HG02852 (cell line): ENCODE results near the gene CYP2D6.
"Not testable (repeated sequence)": the region's sequence is repeated elsewhere in the genome, so short reads cannot be mapped to it uniquely, and the experiment has no call there.

Source experiments
- ATAC-seq: cut with Tn5 transposase; IDR thresholded peaks from one replicate; pipeline ENCODE4 v1.9.1; 2021; ENCODE audit warnings: mild to moderate bottlenecking, moderate library complexity; ENCODE audit not compliant: unreplicated experiment

Gene CYP2D6

DNA sequence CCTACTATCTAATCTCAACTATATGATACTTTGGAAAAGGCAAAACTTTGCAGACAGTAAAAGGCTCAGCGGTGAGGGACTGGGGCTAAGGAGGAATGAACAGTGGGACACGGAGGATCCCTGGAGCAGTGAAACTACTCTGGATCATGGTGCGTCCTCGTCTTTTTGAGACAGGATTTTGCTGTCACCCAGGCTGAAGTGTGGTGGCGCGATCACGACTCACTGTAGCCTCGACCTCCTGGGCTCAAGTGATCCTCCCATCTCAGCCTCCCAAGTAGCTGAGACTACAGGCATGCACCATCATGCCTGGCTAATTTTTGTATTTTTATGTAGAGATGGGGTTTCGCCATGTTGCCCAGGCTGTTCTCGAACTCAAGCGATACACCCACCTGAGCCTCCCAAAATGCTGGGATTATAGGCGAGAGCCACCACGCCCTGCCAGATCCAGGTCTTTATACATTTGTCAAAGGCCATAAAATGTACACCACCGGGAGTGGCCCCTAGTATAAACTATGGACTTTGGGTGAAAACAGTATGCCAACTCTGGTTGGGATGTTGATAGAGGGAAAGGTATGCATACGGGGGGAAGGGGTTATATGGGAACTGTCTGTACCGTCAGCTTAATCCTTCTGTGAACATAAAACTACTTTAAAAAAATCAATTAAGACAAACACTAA is 28.0 kb upstream of the CYP2D6 start:
- ATAC-seq: no peak

DNA sequence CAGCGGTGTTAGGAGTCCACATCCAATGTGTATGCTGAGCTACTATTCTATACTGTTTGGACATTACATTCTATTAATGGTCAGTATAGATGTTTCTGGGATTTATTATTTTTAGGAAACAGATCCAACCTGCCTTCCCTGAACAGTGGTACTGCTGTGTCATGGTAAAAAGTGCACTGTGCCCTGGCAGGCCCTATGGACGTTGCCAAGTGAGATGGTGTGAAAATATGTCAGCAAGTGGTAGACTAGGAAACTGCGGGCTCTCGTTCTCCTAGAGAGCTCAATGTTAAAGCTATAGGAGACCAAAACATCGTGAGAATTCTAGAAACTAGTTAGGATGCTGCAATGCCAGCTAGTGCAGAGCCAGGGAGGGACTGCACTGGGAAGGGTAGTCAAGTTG is 26.0 kb upstream of the CYP2D6 start:
- no peak for ATAC-seq

DNA sequence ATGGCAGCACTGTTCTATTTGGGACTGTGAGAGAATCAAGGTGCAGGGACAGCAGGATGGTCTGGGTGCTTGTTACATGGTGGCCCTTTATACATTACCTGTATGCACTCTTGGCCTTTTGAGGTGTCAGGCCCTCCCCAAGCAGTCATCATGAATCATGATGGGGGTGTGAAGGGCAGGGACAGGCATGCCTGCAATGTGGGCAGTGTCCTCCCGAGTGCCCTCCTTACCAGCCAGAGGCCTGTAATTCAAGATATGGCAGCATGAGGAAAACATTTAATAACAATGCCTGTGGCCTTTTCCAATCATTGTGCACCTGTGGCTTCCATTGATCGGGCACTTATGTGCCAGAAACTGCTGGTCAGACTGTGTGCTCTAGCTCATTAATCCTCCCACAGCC is 25.5 kb upstream of the CYP2D6 start:
- ATAC-seq: no peak

DNA sequence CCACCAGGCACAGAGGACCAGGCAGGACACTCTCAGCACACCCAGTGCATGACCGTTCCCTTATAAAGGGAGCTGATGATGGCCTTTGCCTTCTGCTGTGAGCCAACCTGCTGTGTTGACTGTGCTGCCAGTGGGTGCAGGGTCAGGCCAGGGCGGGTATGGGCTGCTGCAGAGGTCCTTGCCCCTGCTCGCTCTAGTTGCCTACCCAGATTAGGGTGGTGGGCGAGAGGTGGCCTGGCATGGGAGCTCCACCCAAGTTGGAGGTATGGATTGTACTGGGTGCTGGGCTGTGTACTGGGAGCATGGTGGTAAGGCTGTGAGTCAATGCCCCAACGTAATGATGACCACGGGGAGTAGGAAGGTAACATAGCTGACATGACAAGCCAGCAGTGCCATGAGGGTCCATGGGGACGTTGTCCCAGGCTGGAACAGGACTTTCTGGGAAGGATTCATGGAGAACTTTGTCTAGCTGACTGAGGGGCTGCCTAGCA is 24.5 kb upstream of the CYP2D6 start:
- ATAC-seq: no peak

DNA sequence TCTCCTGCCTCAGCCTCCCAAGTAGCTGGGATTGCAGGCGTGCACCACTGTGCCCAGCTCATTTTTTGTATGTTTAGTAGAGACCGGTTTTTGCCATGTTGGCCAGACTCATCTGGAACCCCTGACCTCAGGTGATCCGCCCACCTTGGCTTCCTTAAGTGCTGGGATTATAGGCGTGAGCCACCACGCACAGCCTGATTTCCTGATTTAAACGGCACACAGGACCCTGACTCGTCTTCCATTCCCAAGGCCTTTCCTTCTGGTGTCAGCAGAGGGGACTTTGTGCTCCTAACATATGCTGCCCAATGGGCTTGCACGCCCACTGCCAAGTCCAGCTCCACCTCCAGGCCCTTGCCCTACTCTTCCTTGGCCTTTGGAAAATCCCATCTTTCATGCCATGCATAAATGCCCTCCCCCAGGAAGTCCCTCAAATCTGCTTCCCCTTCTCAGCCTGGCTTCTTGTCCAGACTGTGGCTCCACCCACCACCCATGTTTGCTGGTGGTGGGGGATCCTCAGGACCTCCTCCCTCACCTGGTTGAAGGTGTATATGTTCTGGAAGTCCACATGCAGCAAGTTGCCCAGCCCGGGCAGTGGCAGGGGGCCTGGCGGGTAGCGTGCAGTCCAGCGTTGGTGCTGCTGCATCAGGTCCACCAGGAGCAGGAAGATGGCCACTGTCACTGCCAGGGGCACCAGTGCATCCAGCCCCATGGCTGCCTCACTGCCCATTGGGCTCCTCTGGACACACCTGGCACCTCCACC is 23.9 kb upstream of the CYP2D6 start:
- no peak for ATAC-seq

DNA sequence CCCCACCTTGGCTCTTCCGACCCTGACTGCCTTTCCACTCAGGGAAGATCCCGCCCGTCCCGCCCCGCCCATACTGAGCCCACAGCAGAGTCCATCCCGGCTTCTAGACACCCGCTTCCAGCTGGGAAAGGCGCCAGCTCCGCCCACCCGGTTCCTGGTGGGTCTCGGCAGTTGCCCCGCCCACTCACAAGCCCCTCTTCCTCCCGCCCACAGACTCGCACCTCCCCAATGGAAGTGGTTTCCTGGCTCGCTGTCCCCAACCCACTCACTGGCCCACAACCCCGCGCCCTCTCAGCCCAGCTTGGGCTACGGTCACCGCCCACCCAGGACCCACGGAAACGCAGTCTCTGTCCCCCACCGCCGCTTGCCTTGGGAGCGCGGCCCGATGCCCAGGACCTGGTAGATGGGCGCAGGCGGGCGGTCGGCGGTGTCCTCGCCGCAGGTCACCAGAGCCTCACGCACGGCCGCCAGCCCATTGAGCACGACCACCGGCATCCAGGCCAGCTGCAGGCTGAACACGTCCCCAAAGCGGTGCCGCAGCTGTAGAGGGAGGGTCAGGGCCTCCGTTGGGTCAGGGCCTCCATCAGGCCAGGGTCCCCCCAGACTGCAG is 22.2 kb upstream of the CYP2D6 start:
- no peak for ATAC-seq

DNA sequence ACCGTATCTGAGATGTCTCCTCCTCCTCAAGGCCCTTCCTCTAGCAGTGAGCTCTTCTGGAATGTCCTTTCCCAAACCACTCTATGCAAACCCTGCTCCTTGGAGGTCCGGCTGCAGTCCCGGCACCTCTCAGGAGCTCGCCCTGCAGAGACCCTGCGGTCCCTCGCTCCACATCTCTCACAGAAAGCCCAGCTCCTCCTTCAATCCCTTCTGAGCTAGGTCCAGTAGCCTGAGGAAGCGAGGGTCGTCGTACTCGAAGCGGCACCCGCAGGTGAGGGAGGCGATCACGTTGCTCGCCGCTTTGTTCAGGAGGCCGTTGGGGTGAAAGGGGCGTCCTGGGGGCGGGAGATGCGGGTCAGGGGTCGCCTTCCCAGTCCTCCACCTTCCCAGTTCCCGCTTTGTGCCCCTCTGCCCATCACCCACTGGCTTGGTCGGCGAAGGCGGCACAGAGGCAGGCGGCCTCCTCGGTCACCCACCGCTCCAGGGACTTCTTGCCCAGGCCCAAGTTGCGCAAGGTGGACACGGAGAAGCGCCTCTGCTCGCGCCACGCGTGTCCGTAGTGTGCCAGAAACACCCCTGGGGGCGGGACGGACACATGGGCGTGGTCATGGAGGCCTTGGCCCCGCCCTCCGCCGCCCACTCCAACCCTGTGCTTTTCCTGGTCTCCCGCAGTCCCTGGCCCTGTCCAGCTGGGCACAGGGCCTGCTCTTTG is 21.5 kb upstream of the CYP2D6 start:
- ATAC-seq: no peak

DNA sequence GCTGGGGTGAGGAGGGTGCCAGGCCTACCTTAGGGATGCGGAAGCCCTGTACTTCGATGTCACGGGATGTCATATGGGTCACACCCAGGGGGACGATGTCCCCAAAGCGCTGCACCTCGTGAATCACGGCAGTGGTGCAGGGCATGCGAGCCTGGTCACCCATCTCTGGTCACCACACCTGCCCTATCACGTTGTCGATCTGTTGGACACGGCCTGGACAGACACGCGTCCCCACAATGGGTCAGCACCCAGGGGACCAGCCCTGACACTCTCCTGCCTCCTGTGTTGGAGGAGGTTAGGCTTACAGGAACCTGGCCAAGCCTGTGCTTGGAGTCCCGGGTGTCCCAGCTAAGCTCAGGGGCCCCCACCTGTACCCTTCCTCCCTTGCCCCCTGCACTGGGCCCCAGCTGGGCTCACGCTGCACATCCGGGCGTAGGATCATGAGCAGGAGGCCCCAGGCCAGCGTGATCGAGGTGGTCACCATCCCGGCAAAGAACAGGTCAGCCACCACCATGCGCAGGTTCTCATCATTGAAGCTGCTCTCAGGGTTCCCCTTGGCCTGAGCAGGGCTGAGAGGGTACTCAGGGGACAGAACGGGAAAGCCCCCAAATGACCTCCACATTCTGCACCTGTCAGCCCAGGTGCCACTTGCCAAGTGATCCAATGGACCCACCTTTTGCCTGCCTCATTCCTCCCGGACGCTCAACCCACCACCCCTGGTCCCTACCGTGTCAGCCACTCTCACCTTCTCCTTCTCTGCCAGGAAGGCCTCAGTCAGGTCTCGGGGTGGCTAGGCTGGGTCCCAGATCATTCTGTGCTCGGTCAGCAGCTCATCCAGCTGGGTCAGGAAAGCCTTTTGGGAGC is 20.3 kb upstream of the CYP2D6 start:
- ATAC-seq: no peak

DNA sequence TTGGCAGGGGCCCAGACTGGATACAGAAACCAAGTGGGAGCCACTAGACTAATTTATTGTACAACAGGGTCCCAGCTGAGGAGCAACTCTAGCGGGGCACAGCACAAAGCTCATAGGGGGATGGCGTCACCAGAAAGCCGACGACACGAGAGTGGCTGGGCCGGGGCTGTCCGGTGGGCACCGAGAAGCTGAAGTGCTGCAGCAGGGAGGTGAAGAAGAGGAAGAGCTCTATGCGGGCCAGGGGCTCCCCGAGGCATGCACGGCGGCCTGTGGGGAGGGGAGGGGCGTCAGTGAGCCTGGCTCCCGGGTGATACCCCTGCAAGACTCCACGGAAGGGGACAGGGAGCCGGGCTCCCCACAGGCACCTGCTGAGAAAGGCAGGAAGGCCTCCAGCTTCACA is 19.2 kb upstream of the CYP2D6 start:
- not testable (repeated sequence) for ATAC-seq

DNA sequence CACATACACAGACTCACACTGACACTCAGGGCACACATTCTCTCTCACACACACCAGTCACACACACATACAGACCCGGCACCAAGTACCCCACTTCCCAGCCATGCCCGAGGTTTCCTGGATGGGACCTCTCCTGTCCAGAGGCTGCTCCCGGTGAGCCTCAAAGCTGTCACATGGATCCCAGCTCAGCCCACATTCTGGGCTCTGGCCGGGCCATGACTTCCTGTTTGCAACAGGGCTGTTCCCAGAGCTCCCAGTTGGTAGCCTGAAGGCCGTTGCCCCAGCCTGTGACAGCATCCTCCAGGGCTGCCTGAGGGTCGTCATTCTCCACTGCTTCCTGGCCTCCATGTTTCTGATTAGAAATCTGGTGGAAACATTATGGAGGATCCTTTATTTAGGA is 14.6 kb upstream of the CYP2D6 start:
- ATAC-seq: no peak

DNA sequence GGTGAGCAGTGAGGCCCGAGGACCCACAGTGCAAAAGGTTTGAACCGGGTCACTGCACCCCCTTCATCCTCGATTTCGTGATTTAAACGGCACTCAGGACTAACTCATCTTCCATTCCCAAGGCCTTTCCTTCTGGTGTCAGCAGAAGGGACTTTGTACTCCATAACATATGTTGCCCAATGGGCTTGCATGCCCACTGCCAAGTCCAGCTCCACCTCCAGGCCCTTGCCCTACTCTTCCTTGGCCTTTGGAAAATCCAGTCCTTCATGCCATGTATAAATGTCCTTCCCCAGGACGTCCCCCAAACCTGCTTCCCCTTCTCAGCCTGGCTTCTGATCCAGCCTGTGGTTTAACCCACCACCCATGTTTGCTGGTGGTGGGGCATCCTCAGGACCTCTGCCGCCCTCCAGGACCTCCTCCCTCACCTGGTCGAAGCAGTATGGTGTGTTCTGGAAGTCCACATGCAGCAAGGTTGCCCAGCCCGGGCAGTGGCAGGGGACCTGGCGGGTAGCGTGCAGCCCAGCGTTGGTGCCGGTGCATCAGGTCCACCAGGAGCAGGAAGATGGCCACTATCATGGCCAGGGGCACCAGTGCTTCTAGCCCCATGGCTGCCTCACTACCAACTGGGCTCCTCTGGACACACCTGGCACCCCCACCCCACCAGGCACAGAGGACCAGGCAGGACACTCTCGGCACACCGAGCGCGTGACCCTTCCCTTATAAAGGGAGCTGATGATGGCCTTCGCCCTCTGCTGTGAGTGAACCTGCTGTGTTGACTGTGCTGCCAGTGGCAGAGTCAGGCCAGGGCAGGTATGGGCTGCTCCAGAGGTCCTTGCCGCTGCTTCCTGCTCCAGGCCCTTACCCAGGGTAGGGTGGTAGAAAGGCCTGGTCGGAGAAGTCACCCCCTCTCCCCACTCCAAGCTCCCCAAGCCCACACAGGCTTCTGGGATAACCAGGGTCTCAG is 13.5 kb upstream of the CYP2D6 start:
- ATAC-seq: not testable (repeated sequence)

DNA sequence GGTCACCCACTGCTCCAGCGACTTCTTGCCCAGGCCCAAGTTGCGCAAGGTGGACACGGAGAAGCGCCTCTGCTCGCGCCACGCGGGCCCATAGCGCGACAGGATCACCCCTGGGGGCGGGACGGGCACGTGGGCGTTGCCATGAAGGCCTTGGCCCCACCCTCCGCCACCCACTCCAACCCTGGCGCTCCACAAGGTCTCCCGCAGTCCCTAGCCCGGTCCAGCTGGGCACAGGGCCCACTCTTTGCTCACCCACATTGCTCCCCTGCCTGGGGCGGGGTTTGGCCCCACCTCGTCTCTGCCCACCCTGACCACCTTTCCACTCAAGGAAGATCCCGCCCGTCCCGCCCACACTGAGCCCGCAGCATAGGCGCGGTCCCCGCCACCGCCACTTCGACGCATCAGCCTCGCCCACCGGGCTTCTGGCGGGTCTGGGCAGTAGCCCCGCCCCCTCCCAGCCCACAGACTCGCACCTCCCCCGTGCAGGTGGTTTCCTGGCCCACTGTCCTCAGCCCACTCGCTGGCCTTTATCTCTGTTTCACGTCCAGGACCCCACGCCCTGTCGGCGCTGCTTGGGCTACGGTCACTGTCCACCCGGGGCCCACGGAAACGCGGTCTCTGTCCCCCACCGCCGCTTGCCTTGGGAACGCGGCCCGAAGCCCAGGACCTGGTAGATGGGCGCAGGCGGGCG is 12.3 kb upstream of the CYP2D6 start:
- ATAC-seq: no peak

DNA sequence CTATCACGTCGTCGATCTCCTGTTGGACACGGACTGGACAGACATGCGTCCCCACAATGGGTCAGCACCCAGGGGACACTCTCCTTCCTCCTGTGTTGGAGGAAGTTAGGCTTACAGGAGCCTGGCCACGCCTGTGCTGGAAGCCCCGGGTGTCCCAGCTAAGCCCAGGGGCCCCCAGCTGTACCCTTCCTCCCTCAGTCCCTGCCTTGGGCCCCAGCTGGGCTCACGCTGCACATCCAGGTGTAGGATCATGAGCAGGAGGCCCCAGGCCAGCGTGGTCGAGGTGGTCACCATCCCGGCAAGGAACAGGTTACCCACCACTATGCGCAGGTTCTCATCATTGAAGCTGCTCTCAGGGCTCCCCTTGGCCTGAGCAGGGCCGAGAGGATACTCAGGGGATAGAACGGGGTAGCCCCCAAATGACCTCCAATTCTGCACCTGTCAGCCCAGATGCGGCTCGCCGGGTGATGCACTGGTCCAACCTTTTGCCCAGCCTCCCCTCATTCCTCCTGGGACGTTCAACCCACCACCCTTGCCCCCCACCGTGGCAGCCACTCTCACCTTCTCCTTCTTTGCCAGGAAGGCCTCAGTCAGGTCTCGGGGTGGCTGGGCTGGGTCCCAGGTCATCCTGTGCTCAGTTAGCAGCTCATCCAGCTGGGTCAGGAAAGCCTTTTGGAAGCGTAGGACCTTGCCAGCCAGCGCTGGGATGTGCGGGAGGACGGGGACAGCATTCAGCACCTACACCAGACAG is 10.9 kb upstream of the CYP2D6 start:
- ATAC-seq: not testable (repeated sequence)

DNA sequence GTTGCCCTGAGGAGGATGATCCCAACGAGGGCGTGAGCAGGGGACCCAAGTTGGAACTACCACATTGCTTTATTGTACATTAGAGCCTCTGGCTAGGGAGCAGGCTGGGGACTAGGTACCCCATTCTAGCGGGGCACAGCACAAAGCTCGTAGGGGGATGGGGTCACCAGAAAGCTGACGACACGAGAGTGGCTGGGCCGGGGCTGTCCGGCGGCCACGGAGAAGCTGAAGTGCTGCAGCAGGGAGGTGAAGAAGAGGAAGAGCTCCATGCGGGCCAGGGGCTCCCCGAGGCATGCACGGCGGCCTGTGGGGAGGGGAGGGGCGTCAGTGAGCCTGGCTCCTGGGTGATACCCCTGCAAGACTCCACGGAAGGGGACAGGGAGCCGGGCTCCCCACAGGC is 9.5 kb upstream of the CYP2D6 start:
- ATAC-seq: not testable (repeated sequence)

DNA sequence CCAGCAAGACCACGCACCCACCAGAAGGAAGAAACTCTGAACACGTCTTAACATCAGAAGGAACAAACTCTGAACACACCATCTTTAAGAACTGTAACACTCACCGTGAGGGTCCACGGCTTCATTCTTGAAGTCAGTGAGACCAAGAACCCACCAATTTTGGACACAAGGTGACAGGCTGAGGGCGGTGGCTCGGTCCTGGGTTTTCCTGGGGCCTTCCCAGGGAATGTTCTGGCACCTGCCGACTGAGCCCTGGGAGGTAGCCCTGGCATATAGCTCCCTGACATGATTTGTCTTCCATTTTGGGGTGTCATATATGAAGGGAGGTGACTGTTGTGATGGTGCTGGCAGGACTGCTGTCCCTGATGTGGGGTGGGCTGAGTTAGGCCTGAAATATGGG is 8.9 kb upstream of the CYP2D6 start:
- ATAC-seq: not testable (repeated sequence)

DNA sequence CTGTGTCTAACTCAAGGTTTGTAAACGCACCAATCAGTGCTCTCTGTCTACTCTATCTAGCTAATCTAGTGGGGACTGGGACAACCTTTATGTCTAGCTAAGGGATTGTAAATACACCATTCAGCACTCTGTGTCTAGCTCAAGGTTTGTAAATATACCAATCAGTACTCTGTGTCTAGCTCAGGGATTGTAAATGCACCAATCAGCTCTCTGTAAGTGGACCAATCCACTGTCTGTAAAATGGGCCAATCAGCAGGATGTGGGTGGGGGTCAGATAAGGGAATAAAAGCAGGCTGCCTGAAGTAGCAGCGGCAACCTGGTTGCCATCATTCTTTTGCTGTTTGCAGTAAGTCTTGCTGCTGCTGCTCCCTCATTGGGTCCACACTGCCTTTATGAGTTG is 8.4 kb upstream of the CYP2D6 start:
- no peak for ATAC-seq

DNA sequence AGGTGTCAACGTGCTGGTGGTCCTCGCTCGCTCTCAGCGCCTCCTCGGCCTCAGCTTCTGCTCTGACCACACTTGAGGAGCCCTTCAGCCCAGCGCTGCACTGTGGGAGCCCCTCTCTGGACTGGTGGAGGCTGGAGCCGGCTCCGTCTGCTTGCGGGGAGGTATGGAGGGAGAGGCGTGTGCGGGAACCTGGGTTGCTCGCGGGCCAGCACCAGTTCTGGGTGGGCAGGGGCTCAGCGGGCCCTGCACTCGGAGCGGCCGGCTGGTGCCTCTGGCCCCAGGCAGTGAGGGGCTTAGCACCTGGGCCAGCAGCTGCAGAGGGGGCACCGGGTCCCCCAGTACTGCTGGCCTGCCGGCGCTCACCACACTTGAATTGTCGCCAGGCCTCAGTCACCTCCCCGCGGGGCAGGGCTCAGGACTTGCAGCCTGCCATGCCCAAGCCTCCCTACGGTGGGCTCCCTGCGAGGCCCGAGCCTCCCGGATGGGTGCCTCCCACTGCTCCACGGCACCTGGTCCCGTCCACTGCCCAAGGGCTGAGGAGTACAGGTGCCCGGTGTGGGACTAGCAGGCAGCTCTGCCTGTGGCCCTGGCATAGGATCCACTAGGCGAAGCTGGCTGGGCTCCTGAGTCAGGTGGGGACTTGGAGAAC is 7.6 kb upstream of the CYP2D6 start:
- ATAC-seq: no peak
